Upper lobe of right lung (tissue), 1 donor: Measurements from ENCODE around the gene DAAM2. TPM values are rescaled to one million over a fixed set of nuclear protein-coding genes. Genes with fewer than 3 reads are reported as not detected.

Source experiments
- ATAC-seq: fragments of 200-7000 bp; cut with Tn5 transposase; one replicate; pipeline ENCODE4 v1.9.1; 2020; ENCODE audit warnings: mild to moderate bottlenecking, moderate library complexity
- DNase-seq: peaks from one replicate; pipeline ENCODE4 v3.0.0-alpha.2; 2020
- H3K27ac ChIP-seq: fragments of 200-600 bp; one replicate; pipeline ENCODE4 v1.8.0; 2022
- H3K27me3 ChIP-seq: fragments of 200-600 bp; one replicate; pipeline ENCODE4 v1.8.0; 2022; ENCODE audit warnings: mild to moderate bottlenecking
- H3K36me3 ChIP-seq: fragments of 200-600 bp; one replicate; pipeline ENCODE4 v1.8.0; 2022
- H3K4me1 ChIP-seq: fragments of 200-600 bp; one replicate; pipeline ENCODE4 v1.8.0; 2022
- H3K4me3 ChIP-seq: fragments of 200-600 bp; one replicate; pipeline ENCODE4 v1.8.0; 2022; ENCODE audit warnings: mild to moderate bottlenecking
- H3K9me3 ChIP-seq: fragments of 200-600 bp; one replicate; pipeline ENCODE4 v1.8.0; 2022
- CTCF ChIP-seq: fragments of 200-600 bp; IDR thresholded peaks from one replicate; pipeline ENCODE4 v1.8.0; 2022; ENCODE audit warnings: antibody characterized with exemption
- intact Hi-C: fragments of 100-400 bp; cut with DNase I; formaldehyde crosslinking; loops from one replicate; pipeline ENCODE4 v1.11.0; 2022
- long read RNA-seq: library from polyadenylated mRNA; unstranded; transcript quantifications from one replicate; pipeline ENCODE4 v2.0.0, GENCODE V29; 2021
- total RNA-seq: library from RNA; stranded (reverse); fragmentation: NEBNext Ultra II Directional; extraction: Animal tissue kit (Norgen Biotek cat#: 25700); gene quantifications from one replicate; pipeline ENCODE4 v1.2.1, GENCODE V29; 2021
- donor health status: DM: no; HTN: yes; CAD: no; lungs with severe emphysema.

Gene DAAM2
- 34.6 TPM for total RNA-seq
- long read RNA-seq, full-length matches to known transcripts, result 5 of 23 reads
- long read RNA-seq, partial matches to known transcripts, result 7 of 23 reads
- long read RNA-seq, other reads (novel, unspliced or antisense), result 11 of 23 reads

GRCh38 chr6:39791850-39792539 lies at the start of gene DAAM2:
DAAM2 (plus strand) TSS chr6:39792376; CDS start chr6:39856303, 63,927 bp downstream.
- intact Hi-C loops, result no loop called here
- DNase-seq (peak; percentile 86), ATAC-seq (peak; percentile 85)
- Histone ChIP-seq H3K9me3 (no peaks in the 10 kb centered on the region), H3K4me1 (peaks cover 9% of the 10 kb centered on the region), H3K4me3 (peak within 1 kb of the TSS; percentile 59), H3K27ac (peak within 1 kb of the TSS; percentile 65), H3K27me3 (no peaks in the 10 kb centered on the region), H3K36me3 (no peaks in the 10 kb centered on the region)
- no peak for TF ChIP-seq CTCF

- no peak for ATAC-seq
- Histone ChIP-seq H3K4me1 (no peaks in the 10 kb centered on the region), H3K27me3 (no peaks in the 10 kb centered on the region), H3K27ac (no peak overlapping the region), H3K4me3 (no peak overlapping the region), H3K36me3 (no peaks in the 10 kb centered on the region), H3K9me3 (no peaks in the 10 kb centered on the region)
- no peak for DNase-seq
- intact Hi-C loops, result no loop called here
- no peak for TF ChIP-seq CTCF
Measured at GRCh38 chr6:39746795-39747194, 45.4 kb upstream of the DAAM2 start.

- Histone ChIP-seq H3K9me3 (no peaks in the 10 kb centered on the region), H3K4me1 (no peaks in the 10 kb centered on the region), H3K27me3 (no peaks in the 10 kb centered on the region), H3K36me3 (no peaks in the 10 kb centered on the region), H3K4me3 (no peak overlapping the region), H3K27ac (peak overlapping the region; percentile 27)
- TF ChIP-seq CTCF, result no peak
- ATAC-seq (no peak), DNase-seq (no peak)
- intact Hi-C loops, result no loop called here
Measured at GRCh38 chr6:39752835-39753724, 39.1 kb upstream of the DAAM2 start.

- Histone ChIP-seq H3K9me3 (no peaks in the 10 kb centered on the region), H3K4me3 (no peak overlapping the region), H3K27ac (peak overlapping the region; percentile 27), H3K36me3 (no peaks in the 10 kb centered on the region), H3K27me3 (no peaks in the 10 kb centered on the region), H3K4me1 (no peaks in the 10 kb centered on the region)
- DNase-seq (no peak), ATAC-seq (no peak)
- no peak for TF ChIP-seq CTCF
- intact Hi-C loops, result no loop called here
Measured at GRCh38 chr6:39753725-39754045, 38.5 kb upstream of the DAAM2 start.

- no peak for TF ChIP-seq CTCF
- Histone ChIP-seq H3K4me1 (no peaks in the 10 kb centered on the region), H3K27me3 (no peaks in the 10 kb centered on the region), H3K9me3 (no peaks in the 10 kb centered on the region), H3K4me3 (no peak overlapping the region), H3K36me3 (no peaks in the 10 kb centered on the region), H3K27ac (no peak overlapping the region)
- no peak for ATAC-seq
- intact Hi-C loops, result no loop called here
- DNase-seq, result no peak
Measured at GRCh38 chr6:39754514-39755115, 37.6 kb upstream of the DAAM2 start.
